CD4-positive, alpha-beta T cell treated with Interleukin-15 for 4 hours (primary cell): ENCODE data around the gene EDN1.
"Not testable (repeated sequence)": the region's sequence is repeated elsewhere in the genome, so short reads cannot be mapped to it uniquely, and the experiment has no call there.

Source experiments
- DNase-seq: peaks from one replicate; pipeline ENCODE4 v3.0.0-alpha.2; 2020; ENCODE audit warnings: low spot score

EDN1 gene

GRCh38 chr6:12294851-12295536 lies 4.8 kb downstream of the EDN1 start:
- DNase-seq = no peak

GRCh38 chr6:12295558-12296254 lies 5.5 kb downstream of the EDN1 start:
- DNase-seq = no peak

GRCh38 chr6:12296255-12296573 lies 6.1 kb downstream of the EDN1 start:
- no peak for DNase-seq

- no peak for DNase-seq
These were observed 6.4 kb downstream of the EDN1 start for GRCh38 chr6:12296604-12297003.

GRCh38 chr6:12297363-12298016 lies 7.3 kb downstream of the EDN1 start:
- no peak for DNase-seq

GRCh38 chr6:12298017-12298978 lies 8.1 kb downstream of the EDN1 start:
- no peak for DNase-seq

GRCh38 chr6:12298995-12299394 lies 8.8 kb downstream of the EDN1 start:
- DNase-seq = no peak

GRCh38 chr6:12301018-12301417 lies 10.9 kb downstream of the EDN1 start:
- no peak for DNase-seq

- DNase-seq = no peak
These were observed 14.3 kb downstream of the EDN1 start for GRCh38 chr6:12304487-12304886.

GRCh38 chr6:12309070-12309469 lies 18.9 kb downstream of the EDN1 start:
- no peak for DNase-seq

- DNase-seq = no peak
These were observed 20.9 kb downstream of the EDN1 start for GRCh38 chr6:12311106-12311505.

- no peak for DNase-seq
These were observed 22.6 kb downstream of the EDN1 start for GRCh38 chr6:12312736-12313135.

- no peak for DNase-seq
These were observed 23.3 kb downstream of the EDN1 start for GRCh38 chr6:12313306-12313991.

GRCh38 chr6:12313992-12314589 lies 23.9 kb downstream of the EDN1 start:
- DNase-seq = no peak

GRCh38 chr6:12314751-12315150 lies 24.6 kb downstream of the EDN1 start:
- DNase-seq = no peak

GRCh38 chr6:12315292-12316081 lies 25.3 kb downstream of the EDN1 start:
- DNase-seq = no peak

- DNase-seq = no peak
These were observed 28.6 kb downstream of the EDN1 start for GRCh38 chr6:12318749-12319148.

GRCh38 chr6:12320074-12320473 lies 29.9 kb downstream of the EDN1 start:
- DNase-seq = not testable (repeated sequence)

GRCh38 chr6:12324099-12324498 lies 33.9 kb downstream of the EDN1 start:
- DNase-seq = no peak

GRCh38 chr6:12324748-12325147 lies 34.6 kb downstream of the EDN1 start:
- DNase-seq = no peak
